ENCODE data around the gene OSBPL6. TPM values are rescaled to one million over a fixed set of nuclear protein-coding genes. Genes with fewer than 3 reads are reported as not detected.

Gene OSBPL6
- total and polyA plus RNA-seq, 11 donors = 1.2 to 9.6 (median 4.2) TPM

DNA sequence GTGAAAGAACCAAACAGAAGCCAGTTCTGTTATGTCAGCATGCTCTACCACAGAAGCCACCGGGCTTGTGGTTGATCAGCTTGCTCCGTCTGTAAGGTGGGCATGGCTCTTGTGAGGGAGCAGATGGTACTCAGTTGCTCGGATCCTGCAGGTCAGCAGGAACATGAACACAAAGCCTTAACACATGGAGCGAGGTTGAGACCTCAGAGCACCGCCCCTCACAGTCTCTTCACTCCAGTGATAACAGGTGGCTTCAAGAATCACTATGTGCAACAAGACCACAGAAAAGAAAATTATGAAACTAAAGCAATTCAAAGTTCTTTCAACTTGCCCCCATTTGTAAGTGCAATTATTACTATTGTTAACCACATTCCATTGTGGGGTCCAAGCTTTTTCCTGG lies 72.1 kb downstream of the OSBPL6 start:
- WGBS, 4 donors = 86 to 93% (median 90%) methylated on average over 5 of the region's 5 CpGs
- H3K27me3 ChIP-seq = no peaks in the 10 kb centered on the region
- intact Hi-C loops (cut with DNase I) = no loop called here
- TF ChIP-seq POLR2A (IDR thresholded peaks at IDR 0.05) = no peak
- TF ChIP-seq, protein P1, sequence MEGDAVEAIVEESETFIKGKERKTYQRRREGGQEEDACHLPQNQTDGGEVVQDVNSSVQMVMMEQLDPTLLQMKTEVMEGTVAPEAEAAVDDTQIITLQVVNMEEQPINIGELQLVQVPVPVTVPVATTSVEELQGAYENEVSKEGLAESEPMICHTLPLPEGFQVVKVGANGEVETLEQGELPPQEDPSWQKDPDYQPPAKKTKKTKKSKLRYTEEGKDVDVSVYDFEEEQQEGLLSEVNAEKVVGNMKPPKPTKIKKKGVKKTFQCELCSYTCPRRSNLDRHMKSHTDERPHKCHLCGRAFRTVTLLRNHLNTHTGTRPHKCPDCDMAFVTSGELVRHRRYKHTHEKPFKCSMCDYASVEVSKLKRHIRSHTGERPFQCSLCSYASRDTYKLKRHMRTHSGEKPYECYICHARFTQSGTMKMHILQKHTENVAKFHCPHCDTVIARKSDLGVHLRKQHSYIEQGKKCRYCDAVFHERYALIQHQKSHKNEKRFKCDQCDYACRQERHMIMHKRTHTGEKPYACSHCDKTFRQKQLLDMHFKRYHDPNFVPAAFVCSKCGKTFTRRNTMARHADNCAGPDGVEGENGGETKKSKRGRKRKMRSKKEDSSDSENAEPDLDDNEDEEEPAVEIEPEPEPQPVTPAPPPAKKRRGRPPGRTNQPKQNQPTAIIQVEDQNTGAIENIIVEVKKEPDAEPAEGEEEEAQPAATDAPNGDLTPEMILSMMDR (IDR thresholded peaks at IDR 0.05) = no peak
- no peaks in the 10 kb centered on the region for H3K36me3 ChIP-seq
- peaks cover 0 to 21% (median 4%) of the 10 kb centered on the region in 12 donors for H3K4me1 ChIP-seq
- no peak overlapping the region for H3K27ac ChIP-seq
- DNase-seq (no peak), ATAC-seq (no peak)
- no peaks in the 10 kb centered on the region for H3K9me3 ChIP-seq
- H3K4me3 ChIP-seq = no peak overlapping the region

DNA sequence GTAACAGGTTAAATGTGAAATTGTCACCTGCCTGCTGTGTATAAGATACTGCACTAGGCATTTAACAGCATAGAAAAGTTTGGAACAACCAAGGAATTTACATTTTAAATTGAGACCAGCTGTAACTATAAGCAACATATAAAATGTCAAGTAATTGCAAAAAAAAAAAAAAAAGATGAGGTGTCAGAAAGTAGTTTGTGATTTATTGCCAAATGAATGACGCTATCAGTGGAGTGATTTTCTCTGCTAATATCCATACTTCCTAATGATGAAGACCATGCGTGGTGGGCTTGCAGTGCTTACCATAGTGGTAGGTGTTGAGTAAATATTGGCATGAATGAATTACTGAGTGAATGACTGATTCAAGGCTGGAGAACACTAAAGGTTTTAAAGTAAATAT lies 73.3 kb downstream of the OSBPL6 start:
- intact Hi-C loops (cut with DNase I) = no loop called here
- Histone ChIP-seq H3K4me3 (no peak overlapping the region), H3K36me3 (no peaks in the 10 kb centered on the region), H3K27ac (no peak overlapping the region), H3K27me3 (no peaks in the 10 kb centered on the region), H3K4me1 (peaks cover 0 to 29% (median 7%) of the 10 kb centered on the region in 12 donors), H3K9me3 (no peaks in the 10 kb centered on the region)
- TF ChIP-seq, protein P1 (IDR thresholded peaks at IDR 0.05) = no peak
- no peak for TF ChIP-seq POLR2A (IDR thresholded peaks at IDR 0.05)
- WGBS, 4 donors = 90 to 97% (median 92%) methylated on average over 2 of the region's 2 CpGs
- DNase-seq (no peak), ATAC-seq (no peak)

DNA sequence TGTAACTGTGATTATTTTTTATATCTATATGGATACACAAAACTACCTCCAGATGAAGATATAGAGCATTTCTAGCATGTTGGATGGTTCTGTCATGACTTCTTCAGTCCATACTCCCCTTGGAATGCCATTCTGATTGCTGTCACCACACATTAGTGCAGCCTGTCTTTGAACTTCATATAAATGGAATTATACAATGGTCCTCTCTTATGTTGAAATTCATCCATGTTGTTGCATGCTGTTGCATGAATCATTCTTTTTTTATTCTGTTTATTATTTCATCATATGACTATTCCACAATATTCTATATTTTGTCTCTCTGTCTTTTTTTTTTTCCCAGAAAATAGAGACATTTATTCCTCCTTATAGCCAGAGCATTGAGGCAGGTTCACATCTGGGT lies 74.1 kb downstream of the OSBPL6 start:
- Histone ChIP-seq H3K4me1 (peaks cover 0 to 30% (median 8%) of the 10 kb centered on the region in 12 donors), H3K36me3 (no peaks in the 10 kb centered on the region), H3K9me3 (no peaks in the 10 kb centered on the region), H3K27ac (no peak overlapping the region), H3K4me3 (no peak overlapping the region), H3K27me3 (no peaks in the 10 kb centered on the region)
- intact Hi-C loops (cut with DNase I) = no loop called here
- DNase-seq (no peak), ATAC-seq (no peak)
- TF ChIP-seq, protein P1 (IDR thresholded peaks at IDR 0.05) = no peak
- no peak for TF ChIP-seq POLR2A (IDR thresholded peaks at IDR 0.05)

DNA sequence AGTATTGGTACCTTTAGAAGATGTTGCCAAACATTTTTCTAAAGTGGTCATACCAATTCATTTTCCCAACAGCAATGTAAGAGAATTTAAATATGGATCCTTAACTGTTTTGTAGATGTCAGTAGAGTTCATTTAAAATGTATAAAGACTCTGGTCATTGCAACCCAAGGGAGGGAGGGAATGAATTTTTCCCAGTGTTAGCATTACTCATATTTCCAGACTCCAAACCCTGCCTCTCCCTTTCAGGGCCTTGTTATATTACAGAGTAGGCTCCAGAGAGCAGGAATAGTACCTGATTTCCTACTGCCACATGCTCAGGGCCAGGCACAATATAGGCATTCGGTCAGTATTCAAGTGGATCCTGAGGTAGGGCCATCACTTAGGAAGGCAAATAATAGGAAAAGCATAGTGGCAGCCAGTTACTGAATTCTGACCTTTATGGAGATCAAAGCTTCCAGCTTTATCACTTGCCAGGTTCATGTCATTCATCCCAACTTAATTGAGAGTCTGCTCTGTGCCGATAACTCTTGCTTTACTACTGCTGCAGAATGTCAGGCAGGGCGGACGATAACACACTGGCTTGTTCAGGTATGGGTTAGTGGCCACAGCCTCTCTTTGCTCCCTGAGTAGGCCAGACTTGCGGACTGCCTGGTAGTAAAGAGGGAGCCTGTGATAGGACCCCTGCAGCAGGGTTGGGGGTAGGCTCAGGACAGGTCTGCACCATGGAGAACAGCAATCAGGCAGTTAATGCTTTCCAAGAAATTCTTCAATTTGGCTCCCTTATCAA lies 75.3 kb downstream of the OSBPL6 start:
- H3K4me3 ChIP-seq = no peak overlapping the region
- peak in 3 of 4 donors; percentile 16 to 54 (median 44) for ATAC-seq
- H3K27ac ChIP-seq = no peak overlapping the region
- no peak for DNase-seq
- no peaks in the 10 kb centered on the region for H3K36me3 ChIP-seq
- H3K9me3 ChIP-seq = no peaks in the 10 kb centered on the region
- H3K4me1 ChIP-seq = peaks cover 0 to 33% (median 8%) of the 10 kb centered on the region in 12 donors
- H3K27me3 ChIP-seq = no peaks in the 10 kb centered on the region
- no peak for TF ChIP-seq POLR2A (IDR thresholded peaks at IDR 0.05)
- TF ChIP-seq, protein P1 (IDR thresholded peaks at IDR 0.05) = no peak
- intact Hi-C loops (cut with DNase I) = loop anchor here in 5 of 10 donors (5.0 to 10.0 kb wide), 4 partner anchors 75 to 157 kb away; partner anchors contain the start of genes OSBPL6 (in 5 of the 5) and RBM45 (in 2 of the 5)
- WGBS, 4 donors = 64 to 80% (median 70%) methylated on average over 5 of the region's 5 CpGs

Measured in heart left ventricle (tissue), 16 donors.